Measurements from ENCODE around the gene MTM1.

Gene MTM1

GRCh38 chrX:150568320-150569154 is at the start of gene MTM1:
Gene MTM1, plus strand, starts transcription at chrX:150568621. Its CDS starts 23,994 bp downstream, at chrX:150592615.
- DNase-seq (ENCODE audit: low spot score): peak; percentile 95

GRCh38 chrX:150522494-150522893 is 45.9 kb upstream of the MTM1 start:
- DNase-seq (ENCODE audit: low spot score): no peak

- DNase-seq (ENCODE audit: low spot score): no peak
Observed at GRCh38 chrX:150525061-150525919, 43.1 kb upstream of the MTM1 start.

DNA sequence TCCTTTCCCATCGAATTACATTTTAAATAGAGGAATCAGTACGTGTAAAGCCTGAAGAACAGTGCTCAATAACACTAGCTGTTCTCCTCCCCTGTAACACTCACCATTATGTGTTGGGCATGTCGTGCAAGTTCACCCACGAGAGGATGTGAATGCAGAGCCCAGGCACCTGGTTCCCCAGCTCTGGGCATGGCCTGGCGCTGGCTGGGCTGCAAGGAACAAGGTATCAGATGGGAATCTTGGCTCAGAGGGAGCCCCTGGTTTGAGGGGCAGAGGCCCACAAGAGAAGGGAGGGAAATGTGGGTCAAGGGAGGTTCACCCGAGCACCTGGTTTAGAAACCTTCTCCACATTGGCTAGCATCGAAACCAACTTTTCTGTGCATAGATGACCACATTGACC is 41.7 kb upstream of the MTM1 start:
- no peak for DNase-seq (ENCODE audit: low spot score)

DNA sequence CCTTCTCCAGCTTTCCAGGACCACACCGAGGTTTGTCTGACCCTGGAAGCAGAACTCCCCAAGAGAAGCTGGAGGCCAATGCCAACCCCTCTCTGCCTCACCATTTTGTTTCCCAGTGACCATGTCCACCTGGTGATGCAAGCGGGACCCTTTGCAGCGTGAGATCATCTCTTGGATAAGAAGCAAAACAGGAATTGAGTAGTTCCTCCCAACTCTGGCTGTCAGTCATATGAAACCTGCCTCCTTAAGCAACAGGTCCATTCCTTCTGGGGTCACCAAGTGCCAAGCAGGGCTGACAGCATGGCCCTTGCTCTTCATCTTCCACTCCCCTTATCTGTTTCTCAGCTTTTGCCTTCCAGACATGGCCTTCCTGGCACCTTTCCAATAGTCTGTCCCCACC is 41.3 kb upstream of the MTM1 start:
- no peak for DNase-seq (ENCODE audit: low spot score)

DNA sequence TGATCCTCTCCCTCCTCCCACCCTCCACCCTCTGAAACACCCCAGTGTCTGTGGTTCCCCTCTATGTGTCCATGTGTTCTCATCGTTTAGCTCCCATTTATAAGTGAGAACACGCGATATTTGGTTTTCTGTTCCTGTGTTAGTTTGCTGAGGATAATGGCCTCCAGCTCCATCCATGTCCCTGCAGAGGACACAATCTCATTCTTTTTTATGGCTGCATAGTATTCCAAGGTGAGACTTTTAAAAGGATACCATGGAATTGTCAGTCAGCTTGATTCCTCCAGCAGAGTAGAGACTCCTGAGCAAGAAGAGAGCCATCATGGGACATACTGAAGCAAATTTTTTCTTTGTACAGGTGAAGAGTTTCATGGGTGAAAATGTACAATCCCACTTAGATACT is 38.8 kb upstream of the MTM1 start:
- DNase-seq (ENCODE audit: low spot score): no peak

DNA sequence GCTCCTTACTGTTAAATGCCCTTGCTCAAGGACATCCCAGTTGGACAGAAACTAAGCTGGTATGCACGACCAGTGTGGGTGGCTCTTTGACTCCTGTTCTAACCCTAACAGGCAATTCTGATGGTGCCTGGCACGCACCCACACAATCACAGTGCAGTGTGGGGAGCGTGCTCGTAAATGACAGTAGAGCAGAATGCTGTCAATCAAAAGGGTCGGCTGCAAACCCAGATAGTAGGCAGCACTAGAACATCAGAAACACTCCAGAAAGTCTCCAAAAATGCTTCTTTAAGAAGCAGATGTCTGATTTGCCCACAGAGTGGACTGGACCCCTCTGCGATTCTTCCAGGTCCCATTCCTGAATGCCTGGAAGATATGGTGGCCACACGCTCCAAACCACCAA is 37.6 kb upstream of the MTM1 start:
- no peak for DNase-seq (ENCODE audit: low spot score)

GRCh38 chrX:150531467-150531866 is 37.0 kb upstream of the MTM1 start:
- DNase-seq (ENCODE audit: low spot score): no peak

DNA sequence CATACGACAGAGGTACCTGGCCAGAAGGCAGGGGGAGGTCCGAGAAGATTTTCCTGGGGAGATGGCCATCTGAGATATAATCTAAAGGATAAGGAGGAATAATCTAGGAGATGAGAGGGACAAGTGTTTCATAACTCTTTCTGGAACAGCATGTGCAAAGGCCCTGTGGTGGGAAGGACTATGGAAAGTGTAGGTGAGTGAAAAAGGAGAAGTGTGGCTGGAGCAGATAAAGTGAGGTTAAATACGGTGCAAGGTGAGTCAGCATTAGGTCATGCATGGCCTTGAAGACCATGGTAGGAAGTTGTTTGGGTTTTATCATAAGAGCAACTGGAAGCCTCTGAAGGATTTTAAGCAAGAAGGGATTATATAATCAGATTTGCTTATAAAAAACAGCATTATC is 34.6 kb upstream of the MTM1 start:
- no peak for DNase-seq (ENCODE audit: low spot score)

GRCh38 chrX:150536455-150537116 is 31.8 kb upstream of the MTM1 start:
- peak; percentile 20 for DNase-seq (ENCODE audit: low spot score)

DNA sequence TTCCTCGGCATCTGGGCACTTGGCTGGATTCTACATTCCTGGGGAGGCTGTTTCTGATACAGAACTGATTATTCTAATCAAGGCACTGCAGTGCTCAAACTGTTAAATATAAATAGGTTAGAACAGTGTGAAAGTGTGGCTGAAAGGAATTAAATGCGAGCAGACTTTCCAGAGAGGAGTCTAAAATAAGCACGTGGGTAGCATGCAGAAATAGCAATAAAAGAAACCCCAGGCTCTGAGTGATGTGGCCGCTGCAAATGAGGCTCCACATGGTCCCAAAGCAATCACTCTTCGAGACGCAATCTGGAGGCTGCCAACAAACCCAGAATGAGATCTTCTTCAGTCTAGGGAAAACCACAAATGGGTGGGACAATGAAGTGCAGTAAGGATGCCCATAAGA is 30.6 kb upstream of the MTM1 start:
- no peak for DNase-seq (ENCODE audit: low spot score)

DNA sequence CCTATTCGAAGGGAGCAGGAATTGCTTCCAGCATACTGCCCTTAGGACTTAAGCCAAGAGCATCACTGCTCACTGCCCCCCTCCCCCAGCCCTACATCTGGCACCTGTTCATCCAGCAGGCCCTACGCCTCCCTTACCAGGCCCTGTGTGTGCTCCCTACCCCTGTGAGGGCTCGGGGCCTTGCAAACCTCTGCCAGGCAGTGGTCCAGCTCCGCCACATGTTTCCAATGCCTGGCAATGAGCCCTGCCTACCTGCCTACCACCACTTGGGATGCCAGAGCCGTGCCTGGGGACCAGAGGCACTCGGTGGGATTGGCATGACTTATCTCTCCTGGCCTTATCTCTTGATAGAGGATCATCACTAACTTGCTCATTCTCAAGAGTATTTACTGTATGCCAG is 27.5 kb upstream of the MTM1 start:
- DNase-seq (ENCODE audit: low spot score): no peak

GRCh38 chrX:150542846-150543229 is 25.6 kb upstream of the MTM1 start:
- no peak for DNase-seq (ENCODE audit: low spot score)

DNA sequence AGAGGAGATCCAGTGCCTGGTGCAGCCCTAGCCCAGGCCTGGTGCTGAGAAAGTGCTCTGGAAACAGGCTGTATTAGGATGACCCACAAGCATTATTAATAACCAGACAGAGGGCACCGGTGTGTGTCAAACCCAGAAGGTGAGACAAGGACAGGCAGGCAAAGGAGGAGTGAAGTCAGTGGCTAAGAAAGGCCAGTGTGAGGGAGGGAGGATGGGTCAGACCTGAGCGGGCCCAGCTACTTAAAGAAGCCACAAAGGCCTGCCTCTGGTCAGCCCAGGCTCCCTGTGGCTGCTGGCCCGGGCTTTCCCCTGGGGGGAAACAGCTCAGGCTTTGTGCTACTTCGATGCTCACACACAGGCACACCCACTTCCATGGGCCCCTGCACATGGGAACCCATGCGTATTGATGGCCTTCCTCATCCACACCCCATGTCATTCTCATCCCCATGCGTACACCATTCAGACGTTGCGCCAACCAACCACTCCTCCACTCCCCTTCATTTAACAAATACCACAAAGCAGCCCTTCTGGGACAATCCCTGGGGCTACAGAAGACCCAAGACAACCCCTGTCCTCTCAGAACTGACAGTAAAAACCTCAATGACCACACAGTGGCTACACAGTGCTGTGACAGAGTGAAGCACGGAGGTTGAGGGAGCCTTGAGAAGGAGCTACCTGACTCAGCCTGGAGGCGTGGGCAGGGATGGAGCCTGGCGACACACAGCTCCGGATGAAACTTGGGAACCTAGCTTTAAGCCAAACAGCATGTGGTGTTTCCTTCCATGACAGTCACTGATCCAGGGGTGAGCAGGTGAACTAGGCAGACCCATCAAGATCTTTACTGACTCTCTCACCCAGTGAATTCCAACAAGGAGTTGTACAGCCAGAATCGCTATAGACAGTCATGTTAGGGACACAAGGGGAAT is 24.9 kb upstream of the MTM1 start:
- peak; percentile 10 for DNase-seq (ENCODE audit: low spot score)

GRCh38 chrX:150544222-150544787 is 24.1 kb upstream of the MTM1 start:
- peak; percentile 8 for DNase-seq (ENCODE audit: low spot score)

- no peak for DNase-seq (ENCODE audit: low spot score)
Observed at GRCh38 chrX:150544835-150545770, 23.3 kb upstream of the MTM1 start.

DNA sequence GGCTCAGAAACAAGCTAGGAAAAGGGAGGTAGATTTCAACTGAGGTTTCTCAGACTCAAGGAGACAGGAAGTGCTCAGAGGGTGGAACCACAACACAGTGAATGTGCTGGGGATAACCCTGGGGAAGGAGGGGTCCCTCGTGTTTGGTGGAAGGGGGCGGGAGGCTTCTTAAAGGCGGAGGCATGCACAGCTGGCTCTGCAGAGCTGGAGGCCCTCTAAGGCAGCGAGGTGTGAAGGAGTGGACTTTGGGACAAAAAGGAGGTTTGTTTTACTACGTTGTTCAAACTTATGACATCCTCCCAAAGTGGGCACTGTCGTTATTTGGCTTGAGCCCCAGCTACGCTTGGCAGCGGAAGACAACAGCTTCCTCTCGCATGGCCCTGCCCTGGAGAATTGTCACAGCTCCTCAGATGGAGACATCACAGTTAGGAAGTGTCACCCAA is 21.7 kb upstream of the MTM1 start:
- no peak for DNase-seq (ENCODE audit: low spot score)

DNA sequence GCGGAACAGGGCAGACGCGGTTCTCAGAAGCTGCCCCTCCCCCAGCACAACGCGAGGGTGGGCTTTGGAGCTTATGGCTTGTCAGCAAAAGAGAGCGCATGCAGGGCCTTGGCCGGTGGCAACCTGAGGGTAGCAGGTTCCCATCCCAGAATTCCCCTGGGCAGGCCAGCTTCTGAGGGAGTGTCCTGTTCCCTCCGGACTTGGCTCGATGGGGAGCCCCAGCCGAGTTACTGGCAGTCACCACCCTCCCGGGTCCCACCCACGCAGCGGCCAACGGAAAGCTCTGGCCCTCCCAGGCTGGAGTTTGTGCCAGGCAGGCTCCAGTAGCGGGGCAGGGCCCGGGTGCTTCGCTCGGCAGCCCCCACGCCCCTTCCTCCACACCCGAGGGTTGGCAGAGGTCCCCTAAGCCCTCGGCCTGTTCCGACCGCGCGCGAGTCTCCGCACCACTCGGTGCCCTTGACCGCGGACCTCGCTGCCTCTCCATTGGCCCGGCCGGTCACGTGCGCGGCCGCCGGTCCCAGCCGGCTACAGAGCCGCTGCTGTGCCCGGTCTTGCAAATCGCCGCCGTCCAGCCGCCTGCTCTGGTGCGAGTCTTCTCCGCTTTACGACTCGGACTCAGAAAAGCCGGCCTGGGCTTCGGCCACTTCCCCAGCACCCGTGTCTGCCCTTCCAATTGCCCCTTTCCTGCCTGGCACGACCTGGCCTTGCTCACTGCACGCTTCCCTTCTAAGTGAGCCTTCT is 20.9 kb upstream of the MTM1 start:
- DNase-seq (ENCODE audit: low spot score): peak; percentile 59

- DNase-seq (ENCODE audit: low spot score): no peak
Observed at GRCh38 chrX:150548251-150548650, 20.2 kb upstream of the MTM1 start.
